IPS-18c (cell line): ENCODE data around the gene SLC1A1.

Source experiments
- H3K4me3 ChIP-seq: 2 replicates; pipeline ENCODE4 v1.7.0; 2013; ENCODE audit warnings: low read depth, mild to moderate bottlenecking, low read length, moderate library complexity; ENCODE audit not compliant: insufficient read depth
- H3K9me3 ChIP-seq: one replicate; pipeline ENCODE4 v1.6.1; 2013; ENCODE audit warnings: mild to moderate bottlenecking, low read length, moderate library complexity; ENCODE audit not compliant: control insufficient read depth, insufficient read depth

Gene SLC1A1

DNA sequence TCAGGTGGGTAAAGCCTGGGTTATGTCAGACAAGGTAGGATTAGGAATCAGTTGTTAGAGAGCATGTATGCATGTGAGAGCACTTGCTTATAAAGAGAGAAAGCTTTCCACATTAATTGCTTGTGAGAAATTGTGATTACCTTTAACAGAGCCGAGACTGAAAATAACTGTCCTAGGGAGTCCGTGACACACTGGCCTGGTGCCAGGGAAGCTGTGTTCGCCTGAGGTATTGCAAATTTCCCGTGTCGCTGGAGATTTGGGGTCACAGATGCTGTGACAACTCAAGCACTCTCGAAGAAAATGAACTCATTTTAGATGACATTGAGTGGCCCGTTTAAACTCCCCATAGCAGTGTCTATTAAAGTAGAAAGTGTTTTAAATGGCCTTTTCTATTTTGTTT, 9.6 kb downstream of the SLC1A1 start:
- H3K9me3 ChIP-seq, result no peaks in the 10 kb centered on the region

GRCh38 chr9:4501147-4501507, 10.9 kb downstream of the SLC1A1 start:
- Histone ChIP-seq H3K9me3 (no peaks in the 10 kb centered on the region), H3K4me3 (no peak overlapping the region)

More for the DNA sequence above, 9.6 kb downstream of the SLC1A1 start:
- H3K4me3 ChIP-seq, result no peak overlapping the region

- no peaks in the 10 kb centered on the region for H3K9me3 ChIP-seq
- H3K4me3 ChIP-seq, result no peak overlapping the region
These were observed 12.2 kb downstream of the SLC1A1 start for GRCh38 chr9:4502444-4502843.

- H3K4me3 ChIP-seq, result no peak overlapping the region
- H3K9me3 ChIP-seq, result no peaks in the 10 kb centered on the region
These were observed 12.8 kb downstream of the SLC1A1 start for GRCh38 chr9:4503103-4503502.

DNA sequence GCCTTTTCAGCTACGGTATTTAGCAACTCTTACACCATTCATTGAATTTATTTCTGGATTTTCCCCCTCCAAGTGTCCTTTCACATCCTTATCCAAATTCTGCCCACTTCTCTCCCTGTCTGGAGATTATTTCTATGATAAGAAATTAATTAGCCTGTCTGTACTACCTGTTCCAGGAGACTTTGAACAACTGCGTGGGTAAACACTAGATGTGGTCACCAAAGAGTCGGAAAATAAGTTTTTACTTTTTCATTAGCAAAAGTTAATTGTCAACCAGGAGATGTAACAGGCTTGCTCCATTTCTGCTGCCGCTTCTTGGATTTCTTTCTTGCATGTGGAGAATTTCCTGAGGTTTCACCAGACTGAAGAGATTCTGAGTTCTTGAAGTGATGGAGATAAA, 14.0 kb downstream of the SLC1A1 start:
- Histone ChIP-seq H3K4me3 (no peak overlapping the region), H3K9me3 (no peaks in the 10 kb centered on the region)

DNA sequence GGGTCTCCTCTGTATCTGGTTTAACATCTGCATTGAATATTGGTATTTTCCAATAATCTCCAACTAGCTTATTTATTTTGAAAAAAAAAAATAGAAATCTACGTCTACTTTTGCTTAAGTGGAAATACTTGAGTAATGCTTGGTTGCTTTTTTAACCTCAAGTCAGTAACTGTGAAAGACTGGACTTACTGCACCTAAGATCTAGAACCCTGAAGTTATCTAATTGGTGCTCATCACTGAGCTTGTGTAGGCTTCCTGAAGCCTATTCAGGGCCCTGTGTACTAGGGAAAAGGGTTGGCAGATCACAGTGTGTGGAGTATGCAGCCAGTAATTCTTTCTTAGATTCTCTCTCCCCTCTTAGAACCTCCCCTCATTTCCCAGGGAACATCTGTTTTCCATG, 16.2 kb downstream of the SLC1A1 start:
- H3K9me3 ChIP-seq, result no peaks in the 10 kb centered on the region
- H3K4me3 ChIP-seq, result no peak overlapping the region

- Histone ChIP-seq H3K9me3 (no peaks in the 10 kb centered on the region), H3K4me3 (no peak overlapping the region)
These were observed 17.2 kb downstream of the SLC1A1 start for GRCh38 chr9:4507306-4508130.

DNA sequence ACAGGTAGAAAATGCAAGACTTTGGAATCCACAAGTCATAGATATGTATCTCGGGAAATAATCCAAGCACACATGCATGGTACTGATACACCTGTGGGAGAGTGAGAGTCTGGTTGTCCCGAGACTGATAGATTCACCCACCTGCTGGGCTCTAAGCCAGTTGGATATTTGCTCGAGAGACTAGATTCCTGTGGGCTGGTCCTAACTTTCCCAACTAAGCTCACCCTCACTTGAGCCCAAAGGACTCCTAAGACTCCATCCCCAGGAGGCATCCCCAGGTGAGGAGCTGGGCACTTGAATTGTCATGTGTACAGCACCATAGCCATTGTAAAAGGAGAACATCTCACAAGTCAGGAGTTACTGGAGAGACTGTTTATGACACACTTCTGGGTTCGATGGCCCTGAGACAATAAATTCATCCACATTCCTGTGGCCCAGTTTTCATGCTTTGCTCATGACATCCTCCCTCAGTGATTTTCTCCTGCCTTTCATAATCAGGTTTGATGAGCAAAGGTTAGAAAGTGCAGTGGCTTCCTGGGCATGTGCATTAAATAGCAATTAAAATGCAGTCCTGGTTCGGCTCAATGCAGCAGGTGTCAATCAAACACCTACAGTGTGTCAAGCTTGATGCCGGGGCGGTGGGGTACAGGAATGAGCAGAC, 18.1 kb downstream of the SLC1A1 start:
- no peak overlapping the region for H3K4me3 ChIP-seq
- H3K9me3 ChIP-seq, result no peaks in the 10 kb centered on the region

DNA sequence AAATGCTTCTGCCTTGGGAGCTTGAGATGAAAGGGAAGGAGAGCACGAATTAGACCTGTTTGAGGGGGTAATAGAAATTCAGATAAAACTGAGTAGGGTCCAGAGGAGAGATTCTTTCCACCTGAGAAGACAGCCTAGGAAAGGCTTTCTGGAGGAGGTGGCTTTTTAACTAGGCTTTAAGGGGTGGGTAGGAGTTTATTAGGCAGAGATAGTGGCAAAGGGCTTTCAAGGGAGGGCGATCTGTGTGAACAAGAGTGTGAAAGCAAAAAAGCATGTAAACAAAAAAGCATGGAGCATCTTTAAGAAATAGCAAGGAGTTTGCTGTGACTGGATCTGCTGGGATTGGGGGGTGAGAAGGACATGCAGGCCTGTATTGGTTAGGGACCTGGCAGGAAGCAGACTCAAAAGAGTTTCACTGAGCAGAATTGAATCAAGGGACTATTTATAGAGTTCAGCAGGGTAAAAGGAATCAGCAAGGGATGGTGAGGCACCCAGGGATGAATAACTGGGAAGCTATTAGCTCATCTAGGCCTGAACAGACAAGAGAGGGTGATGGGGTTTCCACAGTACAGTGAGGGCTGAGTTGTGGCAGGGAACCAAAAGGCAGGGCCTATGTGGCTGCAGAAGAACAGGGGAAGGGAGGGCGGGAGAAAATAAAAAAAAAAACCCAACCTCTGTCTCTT, 18.8 kb downstream of the SLC1A1 start:
- H3K9me3 ChIP-seq, result no peaks in the 10 kb centered on the region
- no peak overlapping the region for H3K4me3 ChIP-seq

GRCh38 chr9:4509590-4509984, 19.3 kb downstream of the SLC1A1 start:
- no peak overlapping the region for H3K4me3 ChIP-seq
- H3K9me3 ChIP-seq, result no peaks in the 10 kb centered on the region

GRCh38 chr9:4510546-4511322, 20.5 kb downstream of the SLC1A1 start:
- no peak overlapping the region for H3K4me3 ChIP-seq
- no peaks in the 10 kb centered on the region for H3K9me3 ChIP-seq

DNA sequence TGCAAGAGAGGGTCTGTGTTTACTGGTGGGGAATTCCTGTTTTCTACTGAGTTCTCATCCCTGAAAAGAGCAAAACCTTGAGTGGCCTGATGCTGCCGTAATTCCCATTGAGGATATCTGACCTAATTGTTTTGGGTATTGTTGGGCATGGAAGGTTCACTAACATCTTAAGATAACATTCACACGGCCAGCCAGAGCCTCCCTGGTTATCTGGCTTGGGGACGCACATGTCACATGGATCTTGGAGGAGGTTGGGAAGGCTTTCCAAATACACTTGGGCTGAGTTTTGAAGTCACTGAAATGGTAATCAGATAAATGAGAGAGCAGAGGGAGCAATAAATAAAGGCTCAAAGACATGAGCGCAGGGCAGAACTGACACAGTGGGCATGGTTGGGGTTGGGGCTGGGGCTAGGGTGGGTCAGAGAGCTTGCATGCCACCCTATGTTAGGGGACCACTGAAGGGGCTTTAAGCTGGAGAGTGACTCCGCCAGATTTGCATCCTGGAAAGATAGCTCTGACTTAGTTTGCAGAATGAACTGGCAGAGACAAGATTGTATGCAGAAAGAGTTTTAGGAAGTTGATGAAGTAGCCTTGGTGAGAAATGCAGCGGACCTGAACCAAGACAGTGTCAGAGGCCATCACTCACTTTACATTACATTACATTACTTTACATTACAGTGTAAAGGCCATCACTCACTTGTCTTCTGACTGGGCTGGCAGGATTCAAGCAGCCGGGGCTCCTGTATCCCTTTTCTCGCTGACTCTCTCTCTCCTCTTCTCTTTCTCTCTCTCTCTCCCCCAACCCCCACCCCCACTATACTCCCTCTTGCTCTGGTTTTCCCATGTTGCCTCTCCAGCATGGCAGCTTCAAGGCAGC, 24.2 kb downstream of the SLC1A1 start:
- Histone ChIP-seq H3K4me3 (no peak overlapping the region), H3K9me3 (no peaks in the 10 kb centered on the region)

DNA sequence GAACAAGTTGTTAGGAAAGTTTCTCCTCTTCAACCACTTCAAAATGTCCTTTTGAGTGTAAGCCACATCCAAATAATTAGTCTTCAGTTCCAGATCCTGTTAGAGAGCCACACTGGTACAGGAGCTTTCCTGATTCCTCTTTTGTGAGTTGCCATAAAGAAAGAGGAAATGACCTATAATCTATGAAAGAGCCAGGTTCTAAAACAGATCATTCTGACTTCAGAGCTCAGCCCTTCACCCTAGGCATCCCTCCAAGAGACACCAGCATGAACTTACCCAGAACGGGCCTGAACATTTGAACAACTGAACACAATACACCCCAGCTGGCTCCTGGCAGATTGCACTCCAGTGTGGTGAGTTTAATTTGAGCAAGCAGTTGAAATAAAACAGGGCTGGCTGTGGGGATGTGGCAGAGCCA, 25.7 kb downstream of the SLC1A1 start:
- H3K9me3 ChIP-seq, result no peaks in the 10 kb centered on the region

DNA sequence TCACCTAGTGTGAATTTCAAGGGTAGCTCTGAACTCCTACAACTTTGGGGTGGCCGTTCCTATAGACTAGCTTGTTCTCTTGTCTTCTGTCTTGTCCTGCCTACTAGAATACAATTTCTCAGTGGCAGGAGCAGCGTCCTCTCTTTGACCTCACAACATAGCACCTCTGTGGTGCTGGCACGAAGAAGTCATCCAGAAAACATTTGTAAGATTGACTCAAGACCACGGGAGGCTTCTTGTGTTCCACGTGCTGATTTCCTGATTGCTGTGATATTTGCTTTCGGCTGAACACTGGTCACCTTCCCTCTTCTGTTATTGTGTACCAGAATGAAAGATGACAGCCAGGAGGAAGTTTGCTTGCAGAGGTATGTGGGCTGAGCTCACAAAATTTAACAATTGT, 27.0 kb downstream of the SLC1A1 start:
- Histone ChIP-seq H3K4me3 (no peak overlapping the region), H3K9me3 (no peaks in the 10 kb centered on the region)

More for the DNA sequence above, 25.7 kb downstream of the SLC1A1 start:
- no peak overlapping the region for H3K4me3 ChIP-seq

GRCh38 chr9:4519604-4520003, 29.3 kb downstream of the SLC1A1 start:
- H3K4me3 ChIP-seq, result no peak overlapping the region
- no peaks in the 10 kb centered on the region for H3K9me3 ChIP-seq

DNA sequence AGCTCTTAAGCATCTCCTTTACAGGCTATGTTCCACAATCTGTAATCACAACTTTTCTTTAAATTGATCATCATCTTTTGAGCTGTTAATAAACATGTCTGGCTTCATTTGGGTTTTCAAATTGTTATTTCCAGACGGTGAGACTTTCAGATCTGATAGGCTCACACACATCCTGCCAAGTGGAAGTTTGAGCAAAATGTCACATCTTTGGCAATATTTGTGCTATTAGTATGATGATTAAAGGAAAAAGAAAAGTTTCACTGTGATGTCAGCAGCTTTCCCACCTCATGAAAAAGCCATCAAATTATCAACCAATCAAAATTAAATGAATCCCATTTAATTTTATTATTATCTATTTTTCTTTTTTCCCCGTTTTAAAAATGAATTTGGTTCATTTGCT, 29.8 kb downstream of the SLC1A1 start:
- H3K4me3 ChIP-seq, result no peak overlapping the region
- no peaks in the 10 kb centered on the region for H3K9me3 ChIP-seq

- Histone ChIP-seq H3K9me3 (no peaks in the 10 kb centered on the region), H3K4me3 (no peak overlapping the region)
These were observed 40.1 kb downstream of the SLC1A1 start for GRCh38 chr9:4530375-4530774.
